A172 (cell line): Measurements from ENCODE around the gene AMH. TPM values are rescaled to one million over a fixed set of nuclear protein-coding genes. Genes with fewer than 3 reads are reported as not detected.

Experiments
- DNase-seq: peaks from one replicate; pipeline ENCODE4 v3.0.0-alpha.2; 2015; ENCODE audit warnings: low spot score
- total RNA-seq: library from RNA; depleted of rRNA; stranded (reverse); fragments of >200 nt; shearing (Covaris generic); gene quantifications from 2 replicates; pipeline ENCODE4 v1.2.3, GENCODE V29; 2014; rRNA removed

AMH gene
- total RNA-seq, 1 experiment from 2014 or later: 8.5 TPM

- no peak for DNase-seq
These were observed 38.6 kb downstream of the AMH start for GRCh38 chr19:2287585-2288337.

GRCh38 chr19:2288338-2288817 is 39.3 kb downstream of the AMH start:
- no peak for DNase-seq

GRCh38 chr19:2288818-2289713 is 39.9 kb downstream of the AMH start:
- no peak for DNase-seq

- DNase-seq: no peak
These were observed 40.8 kb downstream of the AMH start for GRCh38 chr19:2289714-2290435.

GRCh38 chr19:2290441-2291184 is 41.5 kb downstream of the AMH start:
- DNase-seq: no peak

- no peak for DNase-seq
These were observed 42.1 kb downstream of the AMH start for GRCh38 chr19:2291185-2291751.

- peak; percentile 53 for DNase-seq
These were observed 45.7 kb downstream of the AMH start for GRCh38 chr19:2294687-2295335.

GRCh38 chr19:2296141-2296540 is 47.0 kb downstream of the AMH start:
- DNase-seq: no peak

- no peak for DNase-seq
These were observed 51.4 kb downstream of the AMH start for GRCh38 chr19:2300533-2300932.

Other genes starting within 250 kb of the AMH start
- gene BTBD2, start 233.6 kb upstream of the AMH start, total RNA-seq: 54.7 and 60.4 TPM in 2 replicates
- gene MKNK2, start 198.1 kb upstream of the AMH start, total RNA-seq: 40.4 and 53.8 TPM in 2 replicates
- gene MOB3A, start 153.0 kb upstream of the AMH start, total RNA-seq: 17.4 and 21.5 TPM in 2 replicates
- 2.7 and 2.8 TPM in 2 replicates for gene IZUMO4, start 152.4 kb upstream of the AMH start, total RNA-seq
- 167 and 176 TPM in 2 replicates for gene AP3D1, start 97.8 kb upstream of the AMH start, total RNA-seq
- gene DOT1L, start 85.4 kb upstream of the AMH start, total RNA-seq: 6.5 and 6.8 TPM in 2 replicates
- 172 and 177 TPM in 2 replicates for gene PLEKHJ1, start 13.0 kb upstream of the AMH start, total RNA-seq
- gene SF3A2, start 12.5 kb upstream of the AMH start, total RNA-seq: 41.1 and 42.9 TPM in 2 replicates
- gene JSRP1, start 7.1 kb downstream of the AMH start, total RNA-seq: not detected in 2 replicates
- 0.22 and 1.7 TPM in 2 replicates for gene PEAK3, start 32.9 kb downstream of the AMH start, total RNA-seq
- gene LINGO3, start 58.8 kb downstream of the AMH start, total RNA-seq: not detected in 2 replicates
- gene LSM7, start 79.3 kb downstream of the AMH start, total RNA-seq: 493 and 592 TPM in 2 replicates
- 51.9 and 60.7 TPM in 2 replicates for gene SPPL2B, start 79.4 kb downstream of the AMH start, total RNA-seq
- not detected in 2 replicates for gene TMPRSS9, start 110.9 kb downstream of the AMH start, total RNA-seq
- gene TIMM13, start 178.3 kb downstream of the AMH start, total RNA-seq: 85.0 and 110 TPM in 2 replicates
- gene LMNB2, start 207.6 kb downstream of the AMH start, total RNA-seq: 232 and 348 TPM in 2 replicates
- 92.7 and 97.6 TPM in 2 replicates for gene GADD45B, start 226.8 kb downstream of the AMH start, total RNA-seq